WTC11 (cell line): ENCODE data around the gene FNDC3B. TPM values are rescaled to one million over a fixed set of nuclear protein-coding genes. Genes with fewer than 3 reads are reported as not detected.

Experiments
- ATAC-seq: fragments of 200-7000 bp; cut with Tn5 transposase; 2 replicates; pipeline ENCODE4 v1.10.0; 2021; ENCODE audit warnings: mild to moderate bottlenecking, moderate library complexity
- CTCF ChIA-PET: fragments of 300-600 bp; sonication (Branson Sonifier 250); formaldehyde crosslinking; loops from one replicate; lab custom pipeline; 2021; ENCODE audit warnings: antibody characterized with exemption; lab: Charles Lee
- POLR2A ChIA-PET: fragments of 350-600 bp; sonication (Branson Sonifier 250); formaldehyde crosslinking; loops from one replicate; lab custom pipeline; 2021; ENCODE audit warnings: antibody characterized with exemption; lab: Charles Lee
- DNase-seq: peaks from one replicate; pipeline ENCODE4 v3.0.0; 2021; ENCODE audit warnings: low spot score
- H3K27ac Mint-ChIP-seq: 2 replicates; pipeline ENCODE4 v1.8.0; 2021; ENCODE audit warnings: mixed read lengths
- H3K27me3 Mint-ChIP-seq: 2 replicates; pipeline ENCODE4 v1.8.0; 2021; ENCODE audit warnings: low read depth, mild to moderate bottlenecking, moderate library complexity, mixed read lengths
- H3K36me3 Mint-ChIP-seq: 2 replicates; pipeline ENCODE4 v1.8.0; 2021; ENCODE audit warnings: mixed read lengths
- H3K4me1 Mint-ChIP-seq: 2 replicates; pipeline ENCODE4 v1.8.0; 2022; ENCODE audit warnings: mixed read lengths
- H3K4me3 Mint-ChIP-seq: 2 replicates; pipeline ENCODE4 v1.8.0; 2021; ENCODE audit warnings: mild to moderate bottlenecking, moderate library complexity, mixed read lengths
- H3K9me3 Mint-ChIP-seq: 2 replicates; pipeline ENCODE4 v1.8.0; 2021; ENCODE audit warnings: mixed read lengths
- AFF4 ChIP-seq: sonication (generic); formaldehyde crosslinking; IDR thresholded peaks from 2 replicates; pipeline ENCODE4 v1.8.1; 2023; ENCODE audit warnings: mild to moderate bottlenecking, missing genetic modification reagents, borderline replicate concordance
- CREM ChIP-seq: sonication (generic); formaldehyde crosslinking; IDR thresholded peaks from 2 replicates; pipeline ENCODE4 v1.8.1; 2022; ENCODE audit warnings: mild to moderate bottlenecking, missing genetic modification reagents, moderate library complexity
- ESRRA ChIP-seq: sonication (generic); formaldehyde crosslinking; IDR thresholded peaks from 2 replicates; pipeline ENCODE4 v1.8.1; 2022; ENCODE audit warnings: mild to moderate bottlenecking, missing genetic modification reagents, borderline replicate concordance
- GRHL2 ChIP-seq: fragments of 250-450 bp; sonication (Bioruptor Pico); IDR thresholded peaks from 2 replicates; pipeline ENCODE4 v1.8.0; 2022; ENCODE audit warnings: mild to moderate bottlenecking, moderate library complexity; ENCODE audit not compliant: insufficient replicate concordance, severe bottlenecking
- GTF2I ChIP-seq: fragments of 250-450 bp; sonication (Bioruptor Pico); conservative IDR thresholded peaks from 2 replicates; pipeline ENCODE4 v1.4.0; 2021; ENCODE audit warnings: mild to moderate bottlenecking
- JUN ChIP-seq: sonication (generic); formaldehyde crosslinking; IDR thresholded peaks from 2 replicates; pipeline ENCODE4 v1.8.0; 2023; ENCODE audit warnings: mild to moderate bottlenecking, missing genetic modification reagents
- NFATC4 ChIP-seq: fragments of 250-450 bp; sonication (Bioruptor Pico); IDR thresholded peaks from 2 replicates; pipeline ENCODE4 v1.9.0; 2021; ENCODE audit warnings: mild to moderate bottlenecking
- NFE2L1 ChIP-seq: sonication (generic); formaldehyde crosslinking; IDR thresholded peaks from 2 replicates; pipeline ENCODE4 v1.8.1; 2023; ENCODE audit warnings: missing genetic modification reagents
- NFYB ChIP-seq: sonication (generic); formaldehyde crosslinking; conservative IDR thresholded peaks from 2 replicates; pipeline ENCODE4 v1.8.0; 2022; ENCODE audit warnings: low read depth, missing genetic modification reagents
- NR1H2 ChIP-seq: sonication (generic); formaldehyde crosslinking; IDR thresholded peaks from 2 replicates; pipeline ENCODE4 v1.9.0; 2021; ENCODE audit warnings: mild to moderate bottlenecking, moderate library complexity, missing genetic modification reagents
- RELA ChIP-seq: sonication (generic); formaldehyde crosslinking; IDR thresholded peaks from 2 replicates; pipeline ENCODE4 v1.8.1; 2022; ENCODE audit warnings: missing genetic modification reagents, mild to moderate bottlenecking, borderline replicate concordance
- SMAD4 ChIP-seq: sonication (generic); formaldehyde crosslinking; IDR thresholded peaks from 2 replicates; pipeline ENCODE4 v1.8.0; 2022; ENCODE audit warnings: mild to moderate bottlenecking, missing genetic modification reagents
- ZNF121 ChIP-seq: sonication (generic); formaldehyde crosslinking; IDR thresholded peaks from 2 replicates; pipeline ENCODE4 v1.8.0; 2023; ENCODE audit warnings: missing genetic modification reagents
- ZNF263 ChIP-seq: sonication (generic); formaldehyde crosslinking; IDR thresholded peaks from 2 replicates; pipeline ENCODE4 v1.8.1; 2022; ENCODE audit warnings: low read depth, mild to moderate bottlenecking, moderate library complexity, missing genetic modification reagents
- ZNF396 ChIP-seq: fragments of 250-450 bp; sonication (Bioruptor Pico); IDR thresholded peaks from 2 replicates; pipeline ENCODE4 v1.8.0; 2021; ENCODE audit warnings: mild to moderate bottlenecking, moderate library complexity, borderline replicate concordance
- ZNF423 ChIP-seq: fragments of 250-450 bp; sonication (Bioruptor Pico); IDR thresholded peaks from 2 replicates; pipeline ENCODE4 v2.1.2; 2022; ENCODE audit warnings: mild to moderate bottlenecking, moderate library complexity
- ZSCAN18 ChIP-seq: fragments of 250-450 bp; sonication (Bioruptor Pico); IDR thresholded peaks from 2 replicates; pipeline ENCODE4 v2.1.2; 2022; ENCODE audit warnings: mild to moderate bottlenecking, moderate library complexity
- total RNA-seq: library from RNA; stranded (reverse); gene quantifications from 3 replicates; pipeline ENCODE4 v1.2.3, GENCODE V29; 2021
- TF ChIP-seq, protein P1 (sequence below): fragments of 250-450 bp; sonication (Bioruptor Pico); IDR thresholded peaks from 2 replicates; pipeline ENCODE4 v1.9.0; 2021; ENCODE audit warnings: mild to moderate bottlenecking, borderline replicate concordance
- TF ChIP-seq, protein P2 (sequence below): sonication (generic); formaldehyde crosslinking; IDR thresholded peaks from 2 replicates; pipeline ENCODE4 v1.8.1; 2023; ENCODE audit warnings: mild to moderate bottlenecking, missing genetic modification reagents, moderate library complexity
- TF ChIP-seq, protein P3 (sequence below): sonication (generic); formaldehyde crosslinking; IDR thresholded peaks from 2 replicates; pipeline ENCODE4 v1.8.0; 2022; ENCODE audit warnings: mild to moderate bottlenecking, missing genetic modification reagents
- TF ChIP-seq, protein P4 (sequence below): sonication (generic); formaldehyde crosslinking; IDR thresholded peaks from 2 replicates; pipeline ENCODE4 v1.8.1; 2022; ENCODE audit warnings: mild to moderate bottlenecking, missing genetic modification reagents, moderate library complexity, borderline replicate concordance

The FNDC3B gene
- total RNA-seq, 1 experiment from 2014 or later, result 42.8 TPM

DNA sequence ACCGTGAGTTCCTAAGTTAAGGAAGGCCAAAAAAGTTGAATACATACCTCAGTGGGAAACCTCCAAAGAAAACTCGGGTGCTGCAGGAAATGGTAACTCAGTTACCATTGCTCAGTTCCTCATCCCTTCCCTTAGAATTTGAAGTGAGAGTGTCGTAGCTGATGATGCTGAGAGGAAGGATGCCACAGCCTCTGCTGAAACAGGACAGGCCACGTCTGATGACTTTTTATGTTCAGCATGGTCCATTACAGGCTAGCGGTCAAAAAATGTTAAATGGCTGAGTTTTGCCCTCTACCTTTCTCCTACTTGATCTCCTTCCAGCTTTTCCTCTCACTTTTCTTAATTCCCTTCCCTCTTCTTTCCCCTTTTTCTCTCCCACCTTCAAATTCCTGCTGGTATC lies 273.3 kb downstream of the FNDC3B start (continued):
- TF ChIP-seq, protein P1, sequence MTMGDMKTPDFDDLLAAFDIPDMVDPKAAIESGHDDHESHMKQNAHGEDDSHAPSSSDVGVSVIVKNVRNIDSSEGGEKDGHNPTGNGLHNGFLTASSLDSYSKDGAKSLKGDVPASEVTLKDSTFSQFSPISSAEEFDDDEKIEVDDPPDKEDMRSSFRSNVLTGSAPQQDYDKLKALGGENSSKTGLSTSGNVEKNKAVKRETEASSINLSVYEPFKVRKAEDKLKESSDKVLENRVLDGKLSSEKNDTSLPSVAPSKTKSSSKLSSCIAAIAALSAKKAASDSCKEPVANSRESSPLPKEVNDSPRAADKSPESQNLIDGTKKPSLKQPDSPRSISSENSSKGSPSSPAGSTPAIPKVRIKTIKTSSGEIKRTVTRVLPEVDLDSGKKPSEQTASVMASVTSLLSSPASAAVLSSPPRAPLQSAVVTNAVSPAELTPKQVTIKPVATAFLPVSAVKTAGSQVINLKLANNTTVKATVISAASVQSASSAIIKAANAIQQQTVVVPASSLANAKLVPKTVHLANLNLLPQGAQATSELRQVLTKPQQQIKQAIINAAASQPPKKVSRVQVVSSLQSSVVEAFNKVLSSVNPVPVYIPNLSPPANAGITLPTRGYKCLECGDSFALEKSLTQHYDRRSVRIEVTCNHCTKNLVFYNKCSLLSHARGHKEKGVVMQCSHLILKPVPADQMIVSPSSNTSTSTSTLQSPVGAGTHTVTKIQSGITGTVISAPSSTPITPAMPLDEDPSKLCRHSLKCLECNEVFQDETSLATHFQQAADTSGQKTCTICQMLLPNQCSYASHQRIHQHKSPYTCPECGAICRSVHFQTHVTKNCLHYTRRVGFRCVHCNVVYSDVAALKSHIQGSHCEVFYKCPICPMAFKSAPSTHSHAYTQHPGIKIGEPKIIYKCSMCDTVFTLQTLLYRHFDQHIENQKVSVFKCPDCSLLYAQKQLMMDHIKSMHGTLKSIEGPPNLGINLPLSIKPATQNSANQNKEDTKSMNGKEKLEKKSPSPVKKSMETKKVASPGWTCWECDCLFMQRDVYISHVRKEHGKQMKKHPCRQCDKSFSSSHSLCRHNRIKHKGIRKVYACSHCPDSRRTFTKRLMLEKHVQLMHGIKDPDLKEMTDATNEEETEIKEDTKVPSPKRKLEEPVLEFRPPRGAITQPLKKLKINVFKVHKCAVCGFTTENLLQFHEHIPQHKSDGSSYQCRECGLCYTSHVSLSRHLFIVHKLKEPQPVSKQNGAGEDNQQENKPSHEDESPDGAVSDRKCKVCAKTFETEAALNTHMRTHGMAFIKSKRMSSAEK, result no peak

DNA sequence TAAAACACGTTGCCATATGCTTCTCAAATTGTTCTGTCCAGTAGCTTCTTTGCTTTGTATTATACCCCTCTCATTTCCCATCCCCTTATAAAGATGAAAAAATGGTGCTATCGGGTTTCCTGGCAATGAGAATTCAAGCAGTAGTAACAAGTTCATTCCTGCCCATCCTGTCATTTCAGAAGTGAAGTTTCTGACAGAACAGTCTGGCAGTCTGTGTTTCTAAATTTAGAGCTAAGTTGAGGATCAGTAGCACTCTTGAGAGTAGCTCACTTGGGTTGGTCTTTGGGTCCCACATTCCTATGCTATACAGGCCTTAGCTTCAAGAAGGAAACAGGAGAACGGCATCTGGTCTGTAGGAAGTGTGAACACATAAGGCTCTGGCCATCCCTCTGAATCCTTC lies 274.3 kb downstream of the FNDC3B start:
- CTCF ChIA-PET, result interaction anchor here (1.2 to 4.2 kb wide), 3 partner anchors 16 to 28 kb away, joined by 3 to 20 read pairs (median 4); no protein-coding TSS in a partner anchor
- Mint-ChIP-seq H3K4me3 (no peak overlapping the region), H3K9me3 (no peaks in the 10 kb centered on the region), H3K27me3 (no peaks in the 10 kb centered on the region), H3K36me3 (peaks cover 39% of the 10 kb centered on the region), H3K4me1 (peaks cover 45% of the 10 kb centered on the region), H3K27ac (no peak overlapping the region)
- ATAC-seq, result no peak
- DNase-seq, result no peak
- POLR2A ChIA-PET, result no interaction called here
- TF ChIP-seq, protein P2, sequence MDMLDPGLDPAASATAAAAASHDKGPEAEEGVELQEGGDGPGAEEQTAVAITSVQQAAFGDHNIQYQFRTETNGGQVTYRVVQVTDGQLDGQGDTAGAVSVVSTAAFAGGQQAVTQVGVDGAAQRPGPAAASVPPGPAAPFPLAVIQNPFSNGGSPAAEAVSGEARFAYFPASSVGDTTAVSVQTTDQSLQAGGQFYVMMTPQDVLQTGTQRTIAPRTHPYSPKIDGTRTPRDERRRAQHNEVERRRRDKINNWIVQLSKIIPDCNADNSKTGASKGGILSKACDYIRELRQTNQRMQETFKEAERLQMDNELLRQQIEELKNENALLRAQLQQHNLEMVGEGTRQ, result no peak

- H3K36me3 Mint-ChIP-seq, result peaks cover 47% of the 10 kb centered on the region
- no peak for ATAC-seq
- no peaks in the 10 kb centered on the region for H3K9me3 Mint-ChIP-seq
- ChIA-PET CTCF (interaction anchor here (2.0 to 4.2 kb wide), 2 partner anchors 14 to 18 kb away, joined by 10 to 20 read pairs; no protein-coding TSS in a partner anchor), POLR2A (no interaction called here)
- peak overlapping the region; percentile 71; the same call in 1 of the 2 replicates for H3K27ac Mint-ChIP-seq
- H3K4me3 Mint-ChIP-seq, result no peak overlapping the region
- H3K27me3 Mint-ChIP-seq, result no peaks in the 10 kb centered on the region
- peaks cover 37% of the 10 kb centered on the region for H3K4me1 Mint-ChIP-seq
- DNase-seq, result no peak
- TF ChIP-seq, protein P3, sequence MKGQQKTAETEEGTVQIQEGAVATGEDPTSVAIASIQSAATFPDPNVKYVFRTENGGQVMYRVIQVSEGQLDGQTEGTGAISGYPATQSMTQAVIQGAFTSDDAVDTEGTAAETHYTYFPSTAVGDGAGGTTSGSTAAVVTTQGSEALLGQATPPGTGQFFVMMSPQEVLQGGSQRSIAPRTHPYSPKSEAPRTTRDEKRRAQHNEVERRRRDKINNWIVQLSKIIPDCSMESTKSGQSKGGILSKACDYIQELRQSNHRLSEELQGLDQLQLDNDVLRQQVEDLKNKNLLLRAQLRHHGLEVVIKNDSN (CRISPR knock-in tag), result no peak
- TF ChIP-seq NFYB (CRISPR knock-in tag), result no peak
- TF ChIP-seq ZNF121 (CRISPR knock-in tag), result no peak
- TF ChIP-seq SMAD4, result no peak
- no peak for TF ChIP-seq NR1H2 (CRISPR knock-in tag)
- TF ChIP-seq GTF2I (CRISPR knock-in tag), result no peak
- TF ChIP-seq, protein P4, sequence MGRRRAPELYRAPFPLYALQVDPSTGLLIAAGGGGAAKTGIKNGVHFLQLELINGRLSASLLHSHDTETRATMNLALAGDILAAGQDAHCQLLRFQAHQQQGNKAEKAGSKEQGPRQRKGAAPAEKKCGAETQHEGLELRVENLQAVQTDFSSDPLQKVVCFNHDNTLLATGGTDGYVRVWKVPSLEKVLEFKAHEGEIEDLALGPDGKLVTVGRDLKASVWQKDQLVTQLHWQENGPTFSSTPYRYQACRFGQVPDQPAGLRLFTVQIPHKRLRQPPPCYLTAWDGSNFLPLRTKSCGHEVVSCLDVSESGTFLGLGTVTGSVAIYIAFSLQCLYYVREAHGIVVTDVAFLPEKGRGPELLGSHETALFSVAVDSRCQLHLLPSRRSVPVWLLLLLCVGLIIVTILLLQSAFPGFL (CRISPR knock-in tag), result no peak
- TF ChIP-seq ZSCAN18 (CRISPR knock-in tag), result no peak
- no peak for TF ChIP-seq ESRRA
- TF ChIP-seq JUN, result no peak
- no peak for TF ChIP-seq ZNF396 (CRISPR knock-in tag)
- TF ChIP-seq CREM (CRISPR knock-in tag), result no peak
- no peak for TF ChIP-seq NFE2L1 (CRISPR knock-in tag)
- no peak for TF ChIP-seq ZNF263 (CRISPR knock-in tag)
- TF ChIP-seq AFF4 (CRISPR knock-in tag), result no peak
- no peak for TF ChIP-seq ZNF423 (CRISPR knock-in tag)
- TF ChIP-seq NFATC4 (CRISPR knock-in tag), result no peak
- TF ChIP-seq GRHL2, result no peak
- TF ChIP-seq RELA (CRISPR knock-in tag), result no peak
Observed at GRCh38 chr3:172314591-172315160, 275.3 kb downstream of the FNDC3B start.
